LNCaP clone FGC (cell line): ENCODE results near the gene KPNA6.

Experiments used
- DNase-seq: peaks from one replicate; pipeline ENCODE4 v3.0.0-alpha.2; 2011; ENCODE audit warnings: low read depth
- H3K4me3 ChIP-seq: 2 replicates; pipeline ENCODE4 v1.5.1; 2011; ENCODE audit warnings: mild to moderate bottlenecking, low read depth, low read length, control low read depth
- TF ChIP-seq, protein P1 (sequence below): IDR thresholded peaks from 2 replicates; pipeline ENCODE4 v1.5.1; 2012; ENCODE audit warnings: mild to moderate bottlenecking; ENCODE audit not compliant: control insufficient read depth, insufficient read depth; ENCODE audit errors: extremely low read depth

Gene KPNA6

DNA sequence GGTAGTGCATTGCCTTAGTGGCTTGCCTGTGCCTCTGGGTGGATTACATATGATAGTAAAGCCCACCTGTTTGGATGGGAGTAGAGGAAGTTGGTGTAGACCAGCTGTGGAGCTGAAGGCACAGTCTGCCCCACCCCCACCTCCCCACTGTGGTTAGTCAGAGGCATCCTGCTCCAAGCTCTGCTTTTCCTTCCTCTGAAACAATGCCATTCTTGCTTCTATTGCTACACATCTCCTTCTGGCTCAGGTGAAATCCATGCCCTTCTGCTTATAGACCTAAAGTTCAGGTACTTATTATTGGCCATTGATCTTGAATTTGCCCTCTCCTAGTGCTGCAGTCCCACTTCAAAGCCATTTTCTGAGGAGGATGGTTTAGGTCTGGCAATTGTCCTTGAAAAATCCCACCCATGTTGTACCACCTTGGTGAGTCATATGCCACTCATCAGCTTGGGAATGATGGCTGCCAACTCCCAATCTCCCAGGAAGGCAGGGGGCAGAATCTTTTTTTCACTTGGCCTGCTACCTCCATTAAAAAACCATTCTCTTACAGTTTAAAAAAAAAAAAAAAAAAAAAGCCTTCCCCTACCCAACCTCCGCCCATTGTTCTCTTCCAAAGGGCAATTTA, 64.9 kb downstream of the KPNA6 start:
- H3K4me3 ChIP-seq: no peak overlapping the region
- no peak for DNase-seq
- TF ChIP-seq, protein P1, sequence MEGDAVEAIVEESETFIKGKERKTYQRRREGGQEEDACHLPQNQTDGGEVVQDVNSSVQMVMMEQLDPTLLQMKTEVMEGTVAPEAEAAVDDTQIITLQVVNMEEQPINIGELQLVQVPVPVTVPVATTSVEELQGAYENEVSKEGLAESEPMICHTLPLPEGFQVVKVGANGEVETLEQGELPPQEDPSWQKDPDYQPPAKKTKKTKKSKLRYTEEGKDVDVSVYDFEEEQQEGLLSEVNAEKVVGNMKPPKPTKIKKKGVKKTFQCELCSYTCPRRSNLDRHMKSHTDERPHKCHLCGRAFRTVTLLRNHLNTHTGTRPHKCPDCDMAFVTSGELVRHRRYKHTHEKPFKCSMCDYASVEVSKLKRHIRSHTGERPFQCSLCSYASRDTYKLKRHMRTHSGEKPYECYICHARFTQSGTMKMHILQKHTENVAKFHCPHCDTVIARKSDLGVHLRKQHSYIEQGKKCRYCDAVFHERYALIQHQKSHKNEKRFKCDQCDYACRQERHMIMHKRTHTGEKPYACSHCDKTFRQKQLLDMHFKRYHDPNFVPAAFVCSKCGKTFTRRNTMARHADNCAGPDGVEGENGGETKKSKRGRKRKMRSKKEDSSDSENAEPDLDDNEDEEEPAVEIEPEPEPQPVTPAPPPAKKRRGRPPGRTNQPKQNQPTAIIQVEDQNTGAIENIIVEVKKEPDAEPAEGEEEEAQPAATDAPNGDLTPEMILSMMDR: no peak

DNA sequence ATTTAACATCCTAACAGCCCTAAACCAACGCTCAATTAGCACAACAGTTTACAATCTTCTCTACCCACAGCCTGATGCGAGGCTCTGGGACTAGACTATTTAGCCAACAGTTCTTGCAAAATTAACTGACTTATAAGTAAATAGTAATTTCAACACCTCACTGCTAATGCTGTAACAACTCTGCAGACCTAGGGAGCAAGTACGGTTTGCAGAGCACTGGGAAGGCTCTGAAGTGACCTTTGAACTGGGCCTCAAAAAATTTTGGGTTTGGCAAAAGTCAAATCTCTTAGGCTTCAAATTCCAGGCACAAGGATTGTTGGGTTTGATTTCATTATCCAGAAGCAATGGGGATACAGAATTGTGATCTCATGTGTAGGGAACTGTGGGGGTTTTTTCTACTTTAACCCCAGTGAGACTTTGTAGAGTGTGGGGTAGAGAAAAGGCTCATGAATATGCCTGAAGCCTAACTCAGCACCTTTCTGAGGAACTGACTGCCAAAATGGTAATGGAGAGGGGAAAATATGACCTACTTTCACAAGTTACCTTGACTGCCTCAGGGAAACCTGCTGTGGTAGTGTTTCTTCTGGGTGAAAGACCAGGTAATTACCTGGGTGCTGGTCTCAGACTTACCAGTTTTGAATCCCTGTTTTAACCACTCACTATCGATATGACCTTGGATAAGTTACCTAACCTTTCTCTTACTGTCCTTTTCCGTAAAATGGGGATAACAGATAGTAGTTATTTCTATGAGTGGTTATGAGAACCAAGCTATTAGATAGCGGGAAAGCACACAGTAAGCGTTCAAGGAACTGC, 70.7 kb downstream of the KPNA6 start:
- DNase-seq: no peak
- TF ChIP-seq, protein P1: no peak

DNA sequence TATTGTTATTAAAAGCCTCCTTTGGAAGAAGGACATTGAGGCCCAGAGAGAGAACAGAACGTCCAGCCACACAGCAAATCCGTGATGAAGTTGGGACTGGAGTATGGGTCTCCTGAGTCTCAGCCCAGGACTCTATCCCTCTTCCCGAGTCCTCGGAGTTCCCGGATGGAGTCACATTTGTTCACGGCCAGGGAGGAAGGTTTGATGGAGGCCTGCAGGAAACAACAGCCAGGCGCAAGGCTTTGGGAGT, 71.3 kb downstream of the KPNA6 start:
- peak overlapping the region; percentile 71 for H3K4me3 ChIP-seq
- DNase-seq: no peak
- TF ChIP-seq, protein P1: no peak

More for the DNA sequence above, 70.7 kb downstream of the KPNA6 start:
- H3K4me3 ChIP-seq: peak overlapping the region; percentile 71

DNA sequence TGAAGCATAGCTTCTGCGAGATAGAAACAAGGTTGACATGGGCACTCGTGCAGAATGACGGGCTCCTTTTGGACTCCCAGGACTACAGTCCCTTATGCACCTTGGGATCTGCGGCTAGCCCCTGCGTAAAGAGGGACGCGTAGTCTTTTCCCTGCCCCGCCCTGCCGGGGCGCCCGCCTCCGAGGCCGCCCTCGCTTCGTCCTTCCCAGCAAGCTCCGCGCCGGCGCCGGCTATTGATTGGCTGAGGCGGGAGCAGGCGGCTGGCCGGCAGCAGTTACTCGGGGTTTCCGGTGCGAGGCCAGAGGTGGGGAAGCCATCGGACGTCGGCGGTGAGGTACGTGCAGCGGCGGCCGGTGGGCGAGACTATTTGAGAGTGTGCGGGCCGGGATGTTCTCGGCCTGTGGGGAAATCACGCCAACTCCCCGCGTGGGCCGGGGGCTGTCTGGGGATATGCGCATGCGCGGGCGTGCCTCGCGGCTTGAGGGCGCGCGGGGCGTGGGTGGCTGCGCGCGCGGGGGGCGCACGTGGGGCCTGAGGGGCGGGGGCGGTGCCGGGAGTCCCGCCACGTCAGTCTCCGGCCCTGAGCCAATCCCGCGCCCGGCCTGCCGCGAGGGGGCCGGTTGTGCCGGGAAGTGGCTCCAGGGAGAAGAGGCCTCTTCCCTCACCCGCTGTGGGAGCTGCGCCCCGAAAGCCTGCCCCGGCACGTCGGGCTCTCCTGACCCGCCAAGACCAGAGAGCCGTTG, 71.8 kb downstream of the KPNA6 start, which contains the start of gene TXLNA:
Gene TXLNA (plus strand): TSS at position 233 of the 743 bp plus-strand sequence. CDS start 671 bp downstream, outside the sequence.
- H3K4me3 ChIP-seq: peak within 1 kb of the TSS; percentile 71
- DNase-seq: peak; percentile 59
- TF ChIP-seq, protein P1: no peak

DNA sequence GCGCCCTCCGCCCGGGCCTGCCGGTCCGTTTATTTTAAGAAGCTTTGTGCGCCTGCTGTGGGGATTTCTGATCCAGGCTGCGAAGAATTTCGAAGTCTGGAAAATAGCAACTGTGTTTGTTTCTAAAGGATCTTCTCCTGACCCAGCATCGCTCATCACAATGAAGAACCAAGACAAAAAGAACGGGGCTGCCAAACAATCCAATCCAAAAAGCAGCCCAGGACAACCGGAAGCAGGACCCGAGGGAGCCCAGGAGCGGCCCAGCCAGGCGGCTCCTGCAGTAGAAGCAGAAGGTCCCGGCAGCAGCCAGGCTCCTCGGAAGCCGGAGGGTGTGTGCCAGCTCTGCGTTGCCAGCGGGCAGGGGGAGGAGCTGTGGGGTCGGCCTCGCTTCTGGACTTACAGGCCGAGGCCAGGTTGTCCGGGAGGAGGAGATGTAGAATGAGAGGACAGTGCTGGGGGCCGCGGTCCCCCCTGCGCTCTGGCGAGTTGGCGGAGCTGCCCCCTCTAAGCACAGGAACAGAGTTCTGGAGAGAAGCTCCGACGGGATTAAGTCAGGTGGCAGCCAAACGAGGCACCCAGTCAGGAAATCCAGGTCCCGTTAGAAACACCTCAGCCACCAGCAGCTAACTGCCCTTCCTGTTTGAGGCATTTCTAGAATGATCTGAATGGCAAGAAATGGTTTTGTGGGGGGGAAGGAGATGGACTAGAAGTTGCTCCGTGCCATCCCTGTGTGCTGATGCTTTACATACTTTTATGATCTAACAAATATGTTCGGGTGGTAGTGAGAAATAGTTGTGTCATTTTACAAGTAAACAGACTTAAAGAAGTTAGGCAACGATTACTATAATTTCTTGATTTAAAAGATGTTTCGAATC, 72.6 kb downstream of the KPNA6 start:
- TF ChIP-seq, protein P1: no peak
- peak overlapping the region; percentile 71 for H3K4me3 ChIP-seq
- no peak for DNase-seq

DNA sequence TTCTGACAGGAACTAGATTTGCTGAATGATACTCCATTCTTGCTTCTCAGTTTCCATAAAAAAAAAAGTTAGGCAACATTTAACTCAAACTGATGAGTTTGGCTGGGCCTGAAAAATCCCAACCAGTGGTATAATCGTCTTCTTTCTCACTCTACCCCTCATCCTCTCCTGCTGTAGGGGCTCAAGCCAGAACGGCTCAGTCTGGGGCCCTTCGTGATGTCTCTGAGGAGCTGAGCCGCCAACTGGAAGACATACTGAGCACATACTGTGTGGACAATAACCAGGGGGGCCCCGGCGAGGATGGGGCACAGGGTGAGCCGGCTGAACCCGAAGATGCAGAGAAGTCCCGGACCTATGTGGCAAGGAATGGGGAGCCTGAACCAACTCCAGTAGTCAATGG, 73.2 kb downstream of the KPNA6 start:
- TF ChIP-seq, protein P1: no peak
- peak overlapping the region; percentile 71 for H3K4me3 ChIP-seq
- no peak for DNase-seq
